CD4-positive, alpha-beta memory T cell (primary cell): ENCODE results near the gene ZNF594. TPM values are rescaled to one million over a fixed set of nuclear protein-coding genes. Genes with fewer than 3 reads are reported as not detected.

Experiments used
- polyA plus RNA-seq, 2 donors: library from polyadenylated mRNA; unstranded; fragments of 300-500 nt; fragmentation: Illumina TruSeq; gene quantifications; one replicate each; pipeline ENCODE4 v1.2.3, GENCODE V29; 2021
- total RNA-seq, 2 experiments: library from RNA; stranded (reverse); gene quantifications; one replicate each; pipeline ENCODE4 v1.2.3, GENCODE V29; 2021

The ZNF594 gene
- total and polyA plus RNA-seq, 4 experiments from 2014 or later = 0.57 to 30.7 (median 15.7) TPM

Other genes starting within 250 kb of the ZNF594 start
- gene PFN1, start 243.3 kb downstream of the ZNF594 start, total RNA-seq = 100 to 1,000 TPM; 560 to 585 TPM
- gene PFN1, start 243.3 kb downstream of the ZNF594 start, polyA plus RNA-seq = 1,000 to 10,000 TPM; 2,226 to 2,605 TPM
- gene ENO3, start 240.7 kb downstream of the ZNF594 start, total RNA-seq = 10 to 100 TPM; 16.2 to 21.8 TPM
- 1 to 10 TPM; 1.5 to 2.4 TPM for gene ENO3, start 240.7 kb downstream of the ZNF594 start, polyA plus RNA-seq
- gene SPAG7, start 224.1 kb downstream of the ZNF594 start, total RNA-seq = 10 to 100 TPM; 36.7 to 38.4 TPM
- gene SPAG7, start 224.1 kb downstream of the ZNF594 start, polyA plus RNA-seq = 100 to 1,000 TPM in 1 of 2 donors, 10 to 100 TPM in 1; 94.1 to 133 TPM
- gene CAMTA2, start 204.2 kb downstream of the ZNF594 start, total RNA-seq = 10 to 100 TPM; 63.0 to 84.8 TPM
- 10 to 100 TPM in 1 of 2 donors, 1 to 10 TPM in 1; 4.6 to 25.4 TPM for gene CAMTA2, start 204.2 kb downstream of the ZNF594 start, polyA plus RNA-seq
- under 1 TPM; 0.36 to 0.67 TPM for gene INCA1, start 194.3 kb downstream of the ZNF594 start, total RNA-seq
- gene INCA1, start 194.3 kb downstream of the ZNF594 start, polyA plus RNA-seq = under 1 TPM; 0.26 to 0.71 TPM
- gene KIF1C, start 193.9 kb downstream of the ZNF594 start, total RNA-seq = 10 to 100 TPM; 29.8 to 36.9 TPM
- 10 to 100 TPM in 1 of 2 donors, 1 to 10 TPM in 1; 1.8 to 10.8 TPM for gene KIF1C, start 193.9 kb downstream of the ZNF594 start, polyA plus RNA-seq
- under 1 TPM; 0.53 to 0.58 TPM for gene SLC52A1, start 156.4 kb downstream of the ZNF594 start, total RNA-seq
- gene SLC52A1, start 156.4 kb downstream of the ZNF594 start, polyA plus RNA-seq = under 1 TPM; 0.20 to 0.29 TPM
- gene ZFP3, start 113.4 kb downstream of the ZNF594 start, total RNA-seq = 10 to 100 TPM; 12.0 to 13.0 TPM
- gene ZFP3, start 113.4 kb downstream of the ZNF594 start, polyA plus RNA-seq = 1 to 10 TPM in 1 of 2 donors, under 1 TPM in 1; 0.52 to 1.3 TPM
- gene ZNF232, start 80.0 kb downstream of the ZNF594 start, total RNA-seq = 10 to 100 TPM; 18.7 to 19.7 TPM
- 1 to 10 TPM; 2.8 to 9.8 TPM for gene ZNF232, start 80.0 kb downstream of the ZNF594 start, polyA plus RNA-seq
- gene USP6, start 75.8 kb downstream of the ZNF594 start, total RNA-seq = under 1 TPM in 1 of 2 experiments, not detected in 1; 0.14 TPM
- gene USP6, start 75.8 kb downstream of the ZNF594 start, polyA plus RNA-seq = under 1 TPM; 0.02 TPM
- gene SCIMP, start 43.0 kb upstream of the ZNF594 start, total RNA-seq = under 1 TPM; 0.19 to 0.32 TPM
- gene SCIMP, start 43.0 kb upstream of the ZNF594 start, polyA plus RNA-seq = 1 to 10 TPM in 1 of 2 donors, under 1 TPM in 1; 0.08 to 1.5 TPM
- 10 to 100 TPM; 53.9 to 54.2 TPM for gene RABEP1, start 90.4 kb upstream of the ZNF594 start, total RNA-seq
- gene RABEP1, start 90.4 kb upstream of the ZNF594 start, polyA plus RNA-seq = 10 to 100 TPM; 13.9 to 33.1 TPM
- 10 to 100 TPM; 91.0 to 92.5 TPM for gene NUP88, start 227.8 kb upstream of the ZNF594 start, total RNA-seq
- gene NUP88, start 227.8 kb upstream of the ZNF594 start, polyA plus RNA-seq = 100 to 1,000 TPM; 110 to 142 TPM
- 10 to 100 TPM; 84.1 to 84.9 TPM for gene RPAIN, start 228.3 kb upstream of the ZNF594 start, total RNA-seq
- gene RPAIN, start 228.3 kb upstream of the ZNF594 start, polyA plus RNA-seq = 10 to 100 TPM; 32.2 to 37.4 TPM
- gene C1QBP, start 247.3 kb upstream of the ZNF594 start, total RNA-seq = 10 to 100 TPM; 73.1 to 78.9 TPM
- 100 to 1,000 TPM; 248 to 411 TPM for gene C1QBP, start 247.3 kb upstream of the ZNF594 start, polyA plus RNA-seq